ENCODE results near the gene DNM1L.

DNA sequence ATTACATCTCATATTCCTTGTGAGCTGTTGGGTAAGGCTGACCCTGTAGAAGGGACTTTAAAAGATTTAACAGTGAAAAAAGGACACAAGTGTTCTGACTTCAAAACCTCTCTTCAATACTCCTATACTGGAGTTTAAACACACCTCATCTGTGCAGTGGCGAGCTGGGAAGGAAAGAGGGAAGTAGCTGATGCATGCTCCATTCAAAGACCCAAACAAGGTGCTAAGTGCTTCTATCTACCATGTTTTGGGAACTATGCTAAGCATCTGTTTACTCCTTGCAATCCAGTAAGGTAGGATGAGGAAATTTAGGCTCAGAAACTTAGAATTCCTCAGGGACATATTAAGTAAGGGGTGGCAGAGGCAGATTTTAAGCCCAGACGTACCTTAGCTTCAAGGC, 16.4 kb upstream of the DNM1L start:
- TF ChIP-seq, protein P1, sequence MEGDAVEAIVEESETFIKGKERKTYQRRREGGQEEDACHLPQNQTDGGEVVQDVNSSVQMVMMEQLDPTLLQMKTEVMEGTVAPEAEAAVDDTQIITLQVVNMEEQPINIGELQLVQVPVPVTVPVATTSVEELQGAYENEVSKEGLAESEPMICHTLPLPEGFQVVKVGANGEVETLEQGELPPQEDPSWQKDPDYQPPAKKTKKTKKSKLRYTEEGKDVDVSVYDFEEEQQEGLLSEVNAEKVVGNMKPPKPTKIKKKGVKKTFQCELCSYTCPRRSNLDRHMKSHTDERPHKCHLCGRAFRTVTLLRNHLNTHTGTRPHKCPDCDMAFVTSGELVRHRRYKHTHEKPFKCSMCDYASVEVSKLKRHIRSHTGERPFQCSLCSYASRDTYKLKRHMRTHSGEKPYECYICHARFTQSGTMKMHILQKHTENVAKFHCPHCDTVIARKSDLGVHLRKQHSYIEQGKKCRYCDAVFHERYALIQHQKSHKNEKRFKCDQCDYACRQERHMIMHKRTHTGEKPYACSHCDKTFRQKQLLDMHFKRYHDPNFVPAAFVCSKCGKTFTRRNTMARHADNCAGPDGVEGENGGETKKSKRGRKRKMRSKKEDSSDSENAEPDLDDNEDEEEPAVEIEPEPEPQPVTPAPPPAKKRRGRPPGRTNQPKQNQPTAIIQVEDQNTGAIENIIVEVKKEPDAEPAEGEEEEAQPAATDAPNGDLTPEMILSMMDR (IDR thresholded peaks at IDR 0.05) = no peak
- no peak for TF ChIP-seq POLR2AphosphoS5 (IDR thresholded peaks at IDR 0.05)

Data from upper lobe of left lung (tissue), 4 donors.